OCI-LY1 (cell line): Measurements from ENCODE around the gene C2orf49.

ENCODE experiments used
- H2AFZ ChIP-seq: fragments of 200-600 bp; sonication (generic), shearing (Covaris generic); 2 replicates; pipeline ENCODE4 v1.6.0; 2014; ENCODE audit warnings: antibody characterized with exemption, mild to moderate bottlenecking, low read length
- H3F3A ChIP-seq: fragments of 200-600 bp; sonication (generic), shearing (Covaris generic); 2 replicates; pipeline ENCODE4 v1.6.0; 2014; ENCODE audit warnings: mild to moderate bottlenecking, antibody characterized with exemption, low read length, moderate library complexity; ENCODE audit not compliant: insufficient read depth
- H3K27ac ChIP-seq: fragments of 200-600 bp; sonication (generic); 2 replicates; pipeline ENCODE4 v1.5.1; 2014; ENCODE audit warnings: low read length, mixed run types, mild to moderate bottlenecking, low read depth; ENCODE audit not compliant: poor library complexity, severe bottlenecking
- H3K27me3 ChIP-seq: fragments of 200-600 bp; sonication (generic); 2 replicates; pipeline ENCODE4 v1.6.0; 2014; ENCODE audit warnings: antibody characterized with exemption, mild to moderate bottlenecking, low read length, moderate library complexity; ENCODE audit not compliant: insufficient read depth
- H3K36me3 ChIP-seq: fragments of 200-600 bp; sonication (generic); 2 replicates; pipeline ENCODE4 v1.6.1; 2014; ENCODE audit warnings: mild to moderate bottlenecking, antibody characterized with exemption, low read length, moderate library complexity, mixed read lengths; ENCODE audit not compliant: insufficient read depth
- H3K4me1 ChIP-seq: fragments of 200-600 bp; sonication (generic); 2 replicates; pipeline ENCODE4 v1.5.1; 2014; ENCODE audit warnings: mild to moderate bottlenecking, low read length, moderate library complexity; ENCODE audit not compliant: insufficient read depth, severe bottlenecking
- H3K4me2 ChIP-seq: fragments of 200-600 bp; sonication (generic), shearing (Covaris generic); 2 replicates; pipeline ENCODE4 v1.6.1; 2014; ENCODE audit warnings: low read length
- H3K4me3 ChIP-seq: fragments of 200-600 bp; sonication (generic); 2 replicates; pipeline ENCODE4 v1.5.1; 2014; ENCODE audit warnings: low read length, low read depth, mild to moderate bottlenecking, mixed read lengths; ENCODE audit not compliant: poor library complexity, severe bottlenecking
- H3K79me2 ChIP-seq: fragments of 200-600 bp; shearing (Covaris generic); 2 replicates; pipeline ENCODE4 v1.6.1; 2016; ENCODE audit warnings: mixed run types, low read length, mixed read lengths; ENCODE audit not compliant: insufficient read depth
- H3K9ac ChIP-seq: fragments of 200-600 bp; sonication (generic), shearing (Covaris generic); 2 replicates; pipeline ENCODE4 v1.6.1; 2014; ENCODE audit warnings: mild to moderate bottlenecking, low read length, mixed read lengths
- H3K9me2 ChIP-seq: fragments of 200-600 bp; sonication (generic), shearing (Covaris generic); 2 replicates; pipeline ENCODE4 v1.6.1; 2014; ENCODE audit warnings: low read depth, mild to moderate bottlenecking, low read length, mixed read lengths
- H3K9me3 ChIP-seq: fragments of 200-600 bp; shearing (Covaris generic); 2 replicates; pipeline ENCODE4 v1.6.1; 2014; ENCODE audit warnings: low read length, mixed read lengths
- H4K20me1 ChIP-seq: fragments of 200-600 bp; sonication (generic), shearing (Covaris generic); 2 replicates; pipeline ENCODE4 v1.6.0; 2016; ENCODE audit warnings: mild to moderate bottlenecking, low read length; ENCODE audit not compliant: insufficient read depth
- CTCF ChIP-seq: fragments of 200-600 bp; sonication (generic), shearing (Covaris generic); IDR thresholded peaks from 2 replicates; pipeline ENCODE4 v1.5.1; 2017; ENCODE audit warnings: mild to moderate bottlenecking, antibody characterized with exemption, low read length, moderate library complexity, mixed read lengths
- EZH2 ChIP-seq: fragments of 200-600 bp; sonication (generic), shearing (Covaris generic); IDR thresholded peaks from 2 replicates; pipeline ENCODE4 v1.8.0; 2017; ENCODE audit warnings: borderline replicate concordance, mixed run types, mild to moderate bottlenecking, antibody characterized with exemption, low read length, moderate library complexity, mixed read lengths

C2orf49 gene

GRCh38 chr2:105336786-105337121 is 586 bp upstream of the C2orf49 start:
- Histone ChIP-seq H3F3A (no peaks in the 10 kb centered on the region), H4K20me1 (0 out of 2 replicates have a peak, but pooled peaks cover 2% of the 10 kb centered on the region), H3K9me3 (no peaks in the 10 kb centered on the region), H3K27me3 (no peaks in the 10 kb centered on the region), H3K4me3 (peak overlapping the region; percentile 90), H3K9me2 (no peaks in the 10 kb centered on the region), H3K27ac (peak overlapping the region; percentile 62), H3K79me2 (peaks cover 27% of the 10 kb centered on the region), H2AFZ (no peak overlapping the region), H3K9ac (peak overlapping the region; percentile 78), H3K4me1 (peaks cover 23% of the 10 kb centered on the region), H3K36me3 (peaks cover 28% of the 10 kb centered on the region), H3K4me2 (peak overlapping the region; percentile 83)
- TF ChIP-seq EZH2 (no peak), CTCF (no peak)

- H3K4me2 ChIP-seq, result peak overlapping the region; percentile 91
- H2AFZ ChIP-seq, result no peak overlapping the region
- no peak overlapping the region for H3K27ac ChIP-seq
- peaks cover 27% of the 10 kb centered on the region for H3K79me2 ChIP-seq
- H3K9me3 ChIP-seq, result no peaks in the 10 kb centered on the region
- TF ChIP-seq EZH2, result no peak
- TF ChIP-seq CTCF, result no peak
- H3K4me1 ChIP-seq, result peaks cover 23% of the 10 kb centered on the region
- 0 out of 2 replicates have a peak, but pooled peaks cover 2% of the 10 kb centered on the region for H4K20me1 ChIP-seq
- H3K36me3 ChIP-seq, result peaks cover 40% of the 10 kb centered on the region
- no peaks in the 10 kb centered on the region for H3F3A ChIP-seq
- H3K27me3 ChIP-seq, result no peaks in the 10 kb centered on the region
- H3K4me3 ChIP-seq, result peak overlapping the region; percentile 90
- peak overlapping the region; percentile 80 for H3K9ac ChIP-seq
- H3K9me2 ChIP-seq, result no peaks in the 10 kb centered on the region
These were observed 663 bp downstream of the C2orf49 start for GRCh38 chr2:105338020-105338385.

- H2AFZ ChIP-seq, result no peak overlapping the region
- no peak overlapping the region for H3K9ac ChIP-seq
- H3K27ac ChIP-seq, result no peak overlapping the region
- TF ChIP-seq EZH2 (no peak), CTCF (no peak)
- H3K36me3 ChIP-seq, result peaks cover 46% of the 10 kb centered on the region
- H3K4me1 ChIP-seq, result peaks cover 23% of the 10 kb centered on the region
- H3K4me3 ChIP-seq, result no peak overlapping the region
- H3K9me2 ChIP-seq, result no peaks in the 10 kb centered on the region
- no peak overlapping the region; the same call in 1 of the 2 replicates for H3K4me2 ChIP-seq
- H3K9me3 ChIP-seq, result no peaks in the 10 kb centered on the region
- peaks cover 27% of the 10 kb centered on the region for H3K79me2 ChIP-seq
- no peaks in the 10 kb centered on the region for H3F3A ChIP-seq
- H3K27me3 ChIP-seq, result no peaks in the 10 kb centered on the region
- H4K20me1 ChIP-seq, result 0 out of 2 replicates have a peak, but pooled peaks cover 2% of the 10 kb centered on the region
These were observed 2.1 kb downstream of the C2orf49 start for GRCh38 chr2:105339414-105339813.
